Endothelial cell of umbilical vein (primary cell): ENCODE results near the gene MED23. TPM values are rescaled to one million over a fixed set of nuclear protein-coding genes. Genes with fewer than 3 reads are reported as not detected.

Experiments
- BruUV-seq: library from RNA; stranded (reverse); fragments of 400-500 nt; replicated peaks from 2 replicates; lab custom pipeline; 2021; lab: Mats Ljungman, UMichigan
- CTCF ChIA-PET: fragments of 300-600, 350-600 bp; sonication (Branson Sonifier 250); formaldehyde crosslinking; loops from one replicate; lab custom pipeline; 2021; ENCODE audit warnings: antibody characterized with exemption, inconsistent platforms; lab: Charles Lee
- POLR2A ChIA-PET: fragments of 300-600, 350-600 bp; sonication (Branson Sonifier 250); formaldehyde crosslinking; loops from one replicate; lab custom pipeline; 2021; ENCODE audit warnings: antibody characterized with exemption, inconsistent platforms; lab: Charles Lee
- DNase-seq: peaks from one replicate; pipeline ENCODE4 v3.0.0-alpha.2; 2011; ENCODE audit warnings: low read depth, low spot score
- FAIRE-seq: peaks from 2 replicates; lab custom pipeline; 2011; peaks lifted over from hg19 to GRCh38; lab: Jason Lieb, UNC
- H2AFZ ChIP-seq: 2 replicates; pipeline ENCODE4 v1.6.0; 2012; ENCODE audit warnings: low read depth, low read length, control low read depth, inconsistent platforms
- H3K27ac ChIP-seq: 2 replicates; pipeline ENCODE4 v1.5.1; 2011; ENCODE audit warnings: low read depth, mild to moderate bottlenecking, control low read depth, low read length, moderate library complexity; ENCODE audit not compliant: insufficient read depth
- H3K27me3 ChIP-seq, 2 experiments: 2 replicates each; pipeline versions ENCODE4 v1.6.0 to v1.6.1; 2011; ENCODE audit warnings: low read length in 2 of 2, mixed read lengths in 1 of 2; ENCODE audit not compliant: control insufficient read depth in 2 of 2, insufficient read depth in 2 of 2
- H3K36me3 ChIP-seq, 2 experiments: 2 replicates in 1 of 2; 3 replicates in 1 of 2; pipeline ENCODE4 v1.5.1; 2011; ENCODE audit warnings: low read length in 2 of 2, mild to moderate bottlenecking in 1 of 2, moderate library complexity in 1 of 2; ENCODE audit not compliant: control insufficient read depth in 2 of 2, insufficient read depth in 2 of 2; ENCODE audit errors: extremely low read depth in 1 of 2
- H3K4me1 ChIP-seq: 3 replicates; pipeline ENCODE4 v1.5.1; 2011; ENCODE audit warnings: mild to moderate bottlenecking, low read length; ENCODE audit not compliant: control insufficient read depth, insufficient read depth; ENCODE audit errors: extremely low read depth
- H3K4me2 ChIP-seq: 2 replicates; pipeline ENCODE4 v1.6.1; 2011; ENCODE audit warnings: low read length, control low read depth, mixed read lengths; ENCODE audit not compliant: insufficient read depth
- H3K4me3 ChIP-seq, 3 experiments: fragments of 200-600 bp in 1 of 3; sonication (generic), shearing (Covaris generic) in 1 of 3; replicated peaks in 1 of 3; 2 replicates each; pipeline ENCODE4 v1.5.1; 2011 to 2016; ENCODE audit warnings: control low read depth in 3 of 3, low read length in 3 of 3, mild to moderate bottlenecking in 2 of 3, inconsistent platforms in 1 of 3, low read depth in 1 of 3, moderate library complexity in 1 of 3; ENCODE audit not compliant: insufficient read depth in 1 of 3
- H3K79me2 ChIP-seq: 2 replicates; pipeline ENCODE4 v1.6.0; 2012; ENCODE audit warnings: low read length, inconsistent platforms; ENCODE audit not compliant: control insufficient read depth, insufficient read depth
- H3K9ac ChIP-seq: replicated peaks from 2 replicates; pipeline ENCODE3; 2011; ENCODE audit warnings: low read length, control low read depth; ENCODE audit not compliant: insufficient read depth; ENCODE audit errors: extremely low read depth
- H3K9me1 ChIP-seq: replicated peaks from 3 replicates; pipeline ENCODE4 v1.6.0; 2011; ENCODE audit warnings: mild to moderate bottlenecking, low read length; ENCODE audit not compliant: control insufficient read depth, insufficient read depth; ENCODE audit errors: extremely low read depth
- H3K9me3 ChIP-seq: replicated peaks from 2 replicates; pipeline ENCODE4 v1.5.1; 2012; ENCODE audit warnings: low read length, inconsistent platforms; ENCODE audit not compliant: control insufficient read depth, insufficient read depth
- H4K20me1 ChIP-seq: replicated peaks from 2 replicates; pipeline ENCODE3; 2011; ENCODE audit warnings: mild to moderate bottlenecking, low read length; ENCODE audit not compliant: control insufficient read depth, insufficient read depth; ENCODE audit errors: extremely low read depth
- EZH2 ChIP-seq: IDR thresholded peaks from 2 replicates; pipeline ENCODE4 v1.6.1; 2012; ENCODE audit warnings: borderline replicate concordance, low read depth, mild to moderate bottlenecking, moderate library complexity, low read length, inconsistent platforms; ENCODE audit not compliant: severe bottlenecking
- FOS ChIP-seq: IDR thresholded peaks from 2 replicates; pipeline ENCODE4 v1.6.1; 2011; ENCODE audit warnings: mild to moderate bottlenecking, low read length, moderate library complexity, borderline replicate concordance; ENCODE audit not compliant: insufficient read depth
- GATA2 ChIP-seq: IDR thresholded peaks from 2 replicates; pipeline ENCODE4 v1.7.0; 2011; ENCODE audit warnings: low read depth, mild to moderate bottlenecking, moderate library complexity, mixed read lengths, low read length; ENCODE audit not compliant: insufficient read length, insufficient read depth
- JUN ChIP-seq: IDR thresholded peaks from 2 replicates; pipeline ENCODE4 v1.6.1; 2011; ENCODE audit warnings: borderline replicate concordance, low read depth; ENCODE audit not compliant: insufficient read length, insufficient read depth
- MYC ChIP-seq: IDR thresholded peaks from one replicate; pipeline ENCODE4 v1.6.1; 2011; ENCODE audit warnings: mild to moderate bottlenecking, low read depth, low read length
- POLR2A ChIP-seq: IDR thresholded peaks from 2 replicates; pipeline ENCODE4 v1.6.1; 2012; ENCODE audit warnings: low read depth, mild to moderate bottlenecking, control low read depth, low read length
- POLR2AphosphoS5 ChIP-seq: IDR thresholded peaks from 2 replicates; pipeline ENCODE4 v1.6.1; 2012; ENCODE audit warnings: low read depth, mild to moderate bottlenecking, control low read depth, low read length, moderate library complexity; ENCODE audit not compliant: insufficient read depth
- dilution Hi-C: fragments of 300-500 bp; cut with MboI; formaldehyde crosslinking; loops from one replicate; pipeline ENCODE4 v1.15.0; 2019; ENCODE audit warnings: low sequenced_read_pairs; ENCODE audit not compliant: extremely low pct_ligation_motif_present
- intact Hi-C: fragments of 100-400 bp; cut with micrococcal nuclease; formaldehyde crosslinking; loops from one replicate; pipeline ENCODE4 v1.10.0; 2022
- polyA plus RNA-seq, 4 experiments: library from polyadenylated mRNA; depleted of rRNA in 3 of 4; stranded (reverse) in 3 of 4; unstranded in 1 of 4; fragments of >200 nt; gene quantifications; 2 replicates each; pipeline versions ENCODE4 v1.2.1 to v1.2.3, GENCODE V29; 2011 to 2012; ENCODE audit warnings: missing spikeins in 1 of 4
- total RNA-seq: library from RNA; stranded (reverse); gene quantifications from 2 replicates; pipeline ENCODE4 v1.2.3, GENCODE V29; 2021
- TF ChIP-seq, protein P1 (sequence below), 2 donors: IDR thresholded peaks; 1 replicate in 1 of 2; 2 replicates in 1 of 2; pipeline ENCODE4 v1.5.1; 2011; ENCODE audit warnings: low read length in 2 of 2, mild to moderate bottlenecking in 2 of 2, moderate library complexity in 2 of 2, control low read depth in 1 of 2, inconsistent platforms in 1 of 2, low read depth in 1 of 2; ENCODE audit not compliant: insufficient read depth in 1 of 2; ENCODE audit errors: extremely low read depth in 1 of 2
- TF ChIP-seq, protein P2 (sequence below): IDR thresholded peaks from 2 replicates; pipeline ENCODE4 v1.6.1; 2011; ENCODE audit not compliant: insufficient read depth, insufficient read length

MED23 gene
- total and polyA plus RNA-seq, 2 donors (not counting 3 experiments of a cell fraction or from before 2014, with no cell fraction given), result 17.9 to 29.5 TPM

DNA sequence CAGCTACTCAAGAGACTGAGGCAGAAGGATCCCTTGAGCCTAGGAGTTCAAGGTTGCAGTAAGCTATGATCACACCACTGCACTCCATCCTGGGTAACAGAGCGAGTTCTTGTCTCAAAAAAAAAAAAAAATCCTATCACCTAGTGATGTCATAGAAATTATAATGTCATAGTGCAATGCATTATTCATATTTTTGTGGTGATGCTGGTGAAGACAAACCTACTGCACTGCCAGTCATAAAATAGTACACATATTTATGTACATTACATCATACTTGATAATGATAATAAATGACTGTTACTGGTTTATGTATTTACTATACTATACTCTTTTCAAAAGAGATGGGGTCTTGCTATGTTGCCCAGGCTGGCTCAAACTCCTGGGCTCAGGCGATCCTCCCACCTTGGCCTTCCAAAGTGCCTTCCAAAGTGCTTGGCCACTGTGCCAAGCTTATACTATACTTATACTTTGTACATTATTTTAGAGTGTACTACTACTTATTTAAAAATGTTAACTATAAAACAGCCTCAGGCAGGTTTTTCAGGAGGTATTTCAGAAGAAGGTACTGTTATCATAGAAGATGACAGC lies 35.6 kb upstream of the MED23 start:
- POLR2A ChIA-PET, result no interaction called here
- FAIRE-seq, result no peak
- no TSS peak for BruUV-seq

More for the DNA sequence above, 35.6 kb upstream of the MED23 start:
- TF ChIP-seq, protein P1, sequence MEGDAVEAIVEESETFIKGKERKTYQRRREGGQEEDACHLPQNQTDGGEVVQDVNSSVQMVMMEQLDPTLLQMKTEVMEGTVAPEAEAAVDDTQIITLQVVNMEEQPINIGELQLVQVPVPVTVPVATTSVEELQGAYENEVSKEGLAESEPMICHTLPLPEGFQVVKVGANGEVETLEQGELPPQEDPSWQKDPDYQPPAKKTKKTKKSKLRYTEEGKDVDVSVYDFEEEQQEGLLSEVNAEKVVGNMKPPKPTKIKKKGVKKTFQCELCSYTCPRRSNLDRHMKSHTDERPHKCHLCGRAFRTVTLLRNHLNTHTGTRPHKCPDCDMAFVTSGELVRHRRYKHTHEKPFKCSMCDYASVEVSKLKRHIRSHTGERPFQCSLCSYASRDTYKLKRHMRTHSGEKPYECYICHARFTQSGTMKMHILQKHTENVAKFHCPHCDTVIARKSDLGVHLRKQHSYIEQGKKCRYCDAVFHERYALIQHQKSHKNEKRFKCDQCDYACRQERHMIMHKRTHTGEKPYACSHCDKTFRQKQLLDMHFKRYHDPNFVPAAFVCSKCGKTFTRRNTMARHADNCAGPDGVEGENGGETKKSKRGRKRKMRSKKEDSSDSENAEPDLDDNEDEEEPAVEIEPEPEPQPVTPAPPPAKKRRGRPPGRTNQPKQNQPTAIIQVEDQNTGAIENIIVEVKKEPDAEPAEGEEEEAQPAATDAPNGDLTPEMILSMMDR (IDR thresholded peaks at IDR 0.05; ENCODE audit: extremely low read depth in 1 of 2, insufficient read depth in 1 of 2, low read depth in 1 of 2, low read length in 2 of 2), result no peak
- no peak for TF ChIP-seq POLR2AphosphoS5
- TF ChIP-seq FOS, result no peak
- no peak for TF ChIP-seq JUN
- no peak for TF ChIP-seq MYC
- TF ChIP-seq POLR2A, result no peak
- TF ChIP-seq, protein P2, sequence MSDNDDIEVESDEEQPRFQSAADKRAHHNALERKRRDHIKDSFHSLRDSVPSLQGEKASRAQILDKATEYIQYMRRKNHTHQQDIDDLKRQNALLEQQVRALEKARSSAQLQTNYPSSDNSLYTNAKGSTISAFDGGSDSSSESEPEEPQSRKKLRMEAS, result no peak
- TF ChIP-seq GATA2, result no peak
- no peak for TF ChIP-seq EZH2
- Histone ChIP-seq H4K20me1 (no peaks in the 10 kb centered on the region), H3K27ac (no peak overlapping the region), H3K4me1 (peaks cover 8% of the 10 kb centered on the region), H3K79me2 (no peaks in the 10 kb centered on the region), H3K9me3 (no peaks in the 10 kb centered on the region), H3K9me1 (no peaks in the 10 kb centered on the region), H3K9ac (no peak overlapping the region), H3K4me2 (no peak overlapping the region), H3K27me3 (no peaks in the 10 kb centered on the region), H3K4me3 (no peak overlapping the region), H2AFZ (no peak overlapping the region), H3K36me3 (no peaks in the 10 kb centered on the region)
- intact Hi-C loops, result no loop called here
- dilution Hi-C loops, result no loop called here
- CTCF ChIA-PET, result interaction anchor here (0.6 to 1.5 kb wide), 3 partner anchors 16 to 627 kb away, joined by 3 to 5 read pairs (median 3); partner anchors contain the start of gene MED23
- no peak for DNase-seq
